Measurements from ENCODE around the gene PPP1R12A.

The PPP1R12A gene

GRCh38 chr12:79841248-79841877, 93.5 kb downstream of the PPP1R12A start:
- peak; percentile 19 for DNase-seq

DNA sequence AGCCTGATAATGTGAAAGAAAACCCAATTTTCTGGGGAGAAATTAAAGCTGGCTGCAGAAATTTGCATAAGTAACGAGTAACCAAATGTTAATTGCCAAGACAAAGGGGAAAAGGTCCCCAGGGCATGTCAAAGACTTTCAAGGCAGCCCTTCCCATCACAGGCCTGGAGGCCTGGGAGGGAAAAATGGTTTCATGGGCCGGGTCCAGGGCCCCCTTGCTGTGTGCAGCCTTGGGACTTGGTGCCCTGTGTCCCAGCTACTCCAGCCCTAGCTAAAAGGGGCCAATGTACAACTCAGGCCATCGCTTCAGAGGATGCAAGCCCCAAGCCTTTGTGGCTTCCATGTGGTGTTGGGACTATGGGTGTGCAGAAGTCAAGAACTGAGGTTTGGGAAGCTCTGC, 96.5 kb downstream of the PPP1R12A start:
- DNase-seq, result no peak

DNA sequence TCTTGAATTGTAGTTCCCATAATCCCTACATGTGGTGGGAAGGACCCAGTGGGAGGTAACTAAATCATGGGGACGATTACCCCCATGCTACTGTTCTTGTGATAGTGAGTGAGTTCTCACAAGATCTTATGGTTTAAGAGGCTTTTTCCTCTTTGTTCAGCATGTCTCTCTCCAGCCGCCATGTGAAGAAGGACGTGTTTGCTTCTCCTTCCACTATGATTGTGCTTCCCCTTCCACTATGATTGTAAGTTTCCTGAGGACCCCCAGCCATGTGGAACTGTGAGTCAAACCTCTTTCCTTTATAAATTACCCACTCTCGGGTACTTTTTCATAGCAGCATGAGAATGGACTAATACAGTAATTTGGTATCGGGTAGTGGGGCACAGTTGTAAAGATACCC, 97.3 kb downstream of the PPP1R12A start:
- no peak for DNase-seq

GRCh38 chr12:79835377-79835843, 99.5 kb downstream of the PPP1R12A start:
- DNase-seq, result no peak

DNA sequence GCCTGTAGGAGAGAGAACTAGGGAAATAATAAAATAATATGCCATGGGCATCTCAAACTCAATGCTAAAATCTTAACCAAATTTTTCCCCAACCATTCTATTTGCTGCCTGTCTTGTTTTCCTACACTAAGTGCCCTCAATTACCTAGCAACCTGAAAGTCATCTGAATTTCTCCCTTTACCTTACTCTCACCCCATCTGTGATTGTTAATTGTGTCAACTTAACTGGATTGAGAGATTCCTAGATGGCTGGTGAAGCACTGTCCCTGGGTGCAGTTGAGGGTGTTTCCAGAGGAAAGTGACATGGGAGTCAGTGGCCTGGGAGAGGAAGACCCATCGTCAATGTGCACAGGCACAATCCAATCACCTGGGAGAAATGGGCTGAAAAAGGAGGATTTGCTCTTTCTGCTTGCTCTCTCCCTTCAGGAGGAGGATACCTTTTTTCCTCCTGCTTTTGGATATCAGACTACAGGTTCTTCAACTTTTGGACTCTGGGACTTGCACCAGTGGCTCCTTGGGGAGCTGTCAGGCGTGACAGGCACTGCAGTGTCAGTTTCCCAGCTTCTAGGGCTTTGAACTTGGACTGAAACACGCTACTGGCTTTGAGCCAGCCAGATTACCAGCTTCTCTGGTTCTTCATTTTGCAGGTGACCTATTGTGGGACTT, 100.1 kb downstream of the PPP1R12A start:
- peak; percentile 52 for DNase-seq

DNA sequence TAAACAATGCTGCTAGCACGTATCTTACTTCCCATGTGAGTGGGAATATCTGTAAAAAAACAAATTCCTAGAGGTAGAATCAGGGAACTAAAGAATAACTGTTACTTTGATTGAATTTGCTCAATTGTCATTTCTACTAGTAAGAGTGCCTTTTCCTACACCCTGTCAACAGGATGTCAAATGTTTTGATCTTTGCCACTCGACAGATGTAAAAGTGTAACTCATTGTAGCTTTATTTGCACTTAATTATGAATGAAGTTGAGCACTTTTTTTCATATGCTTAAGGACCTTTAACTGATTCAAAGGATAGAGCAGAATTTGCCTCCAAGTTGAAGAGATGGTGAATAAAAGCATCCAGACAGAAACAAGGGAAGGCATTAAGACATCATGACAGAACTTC, 104.5 kb downstream of the PPP1R12A start:
- no peak for DNase-seq

DNA sequence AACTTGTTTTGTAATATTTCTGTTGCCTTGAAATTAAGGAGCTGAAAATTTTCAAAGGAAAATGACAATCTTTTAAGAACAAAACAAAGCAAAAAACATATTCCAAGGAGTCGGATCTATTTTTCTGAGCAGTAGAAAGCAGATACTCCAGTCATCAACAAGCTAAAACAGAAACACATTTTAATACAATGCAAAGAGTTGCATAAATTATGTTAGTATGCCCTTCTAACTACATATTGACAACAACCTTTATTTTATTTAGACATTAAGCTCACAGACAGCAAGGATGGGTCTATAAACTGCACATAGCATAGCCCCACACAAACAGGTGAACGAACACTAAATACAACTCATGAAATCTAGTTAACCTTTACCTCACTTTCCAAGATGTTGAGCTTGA, 106.0 kb downstream of the PPP1R12A start:
- DNase-seq, result no peak

- no peak for DNase-seq
These were observed 107.4 kb downstream of the PPP1R12A start for GRCh38 chr12:79827484-79827883.

DNA sequence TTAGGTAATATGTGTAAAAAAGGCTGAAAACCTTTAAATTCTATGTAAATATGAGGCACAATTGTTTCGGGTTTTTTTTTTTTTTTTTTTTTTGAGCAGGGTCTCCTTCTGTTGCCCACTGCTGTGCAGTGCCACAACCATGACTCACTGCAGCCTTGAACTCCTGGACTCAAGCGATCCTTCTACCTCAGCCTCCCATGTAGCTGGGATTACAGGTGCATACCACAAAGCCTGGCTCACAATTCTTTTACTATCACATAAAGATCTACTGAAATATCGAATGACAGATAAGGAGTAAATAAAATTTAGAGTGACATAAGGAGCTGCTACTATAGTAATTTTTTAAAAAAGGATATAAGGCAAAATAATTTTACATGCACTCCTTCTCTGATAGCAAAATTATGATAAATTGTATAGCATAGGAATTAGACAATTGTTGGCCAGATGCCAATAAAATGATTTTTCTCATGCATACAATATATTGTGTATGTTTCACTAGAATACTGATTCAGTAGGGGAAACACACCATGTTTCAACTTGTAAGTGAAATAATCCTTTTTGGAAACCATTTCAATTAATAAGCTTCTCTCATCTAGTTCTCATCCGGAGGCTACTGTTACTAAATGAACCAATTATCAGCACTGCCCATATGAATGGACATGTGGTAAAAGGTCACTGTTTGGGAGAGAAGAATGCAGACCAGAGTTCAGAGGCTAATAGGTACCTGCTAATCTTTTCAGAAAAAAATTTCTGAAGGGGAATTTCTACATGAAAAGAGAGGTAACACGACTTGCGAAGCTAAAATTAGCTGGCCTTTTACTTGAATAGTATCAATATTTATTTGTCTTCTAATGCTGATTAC, 108.4 kb downstream of the PPP1R12A start:
- peak; percentile 9 for DNase-seq

GRCh38 chr12:79822475-79822874, 112.4 kb downstream of the PPP1R12A start:
- DNase-seq, result no peak

- no peak for DNase-seq
These were observed 116.0 kb downstream of the PPP1R12A start for GRCh38 chr12:79818856-79819255.

- peak; percentile 76 for DNase-seq
These were observed 150.4 kb downstream of the PPP1R12A start for GRCh38 chr12:79784366-79785065.

- DNase-seq, result peak; percentile 22
These were observed 152.6 kb downstream of the PPP1R12A start for GRCh38 chr12:79782172-79782900.

DNA sequence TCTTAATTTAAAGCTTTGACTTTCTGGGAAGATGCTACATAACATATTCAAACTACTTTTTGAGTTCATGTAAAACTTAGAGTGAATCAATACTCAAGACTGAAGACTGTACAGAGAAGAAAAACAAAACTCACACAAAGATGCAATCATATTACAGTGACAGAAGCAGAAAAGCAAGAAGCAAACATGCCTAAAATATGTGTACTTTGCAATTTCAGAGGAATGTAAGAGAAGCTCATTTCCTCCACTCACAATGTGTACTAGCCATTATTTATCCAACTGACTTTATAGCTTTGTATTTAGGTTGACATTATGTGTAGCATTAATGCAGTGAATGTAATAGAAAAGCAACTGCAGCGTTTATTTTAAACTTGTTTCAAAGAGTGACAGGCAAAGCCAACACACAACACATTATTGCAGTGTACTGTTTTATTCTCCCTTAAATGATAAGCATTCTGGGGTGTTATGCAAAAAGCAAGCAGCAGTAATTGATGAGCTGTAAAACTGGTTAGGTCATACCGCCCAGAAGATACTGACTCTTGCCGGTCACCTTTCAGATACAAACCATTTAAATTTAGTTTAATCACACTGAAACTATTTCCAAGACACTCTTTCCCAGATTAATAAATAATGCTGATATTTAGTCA, 156.0 kb downstream of the PPP1R12A start:
- no peak for DNase-seq

- no peak for DNase-seq
These were observed 158.8 kb downstream of the PPP1R12A start for GRCh38 chr12:79776111-79776510.

DNA sequence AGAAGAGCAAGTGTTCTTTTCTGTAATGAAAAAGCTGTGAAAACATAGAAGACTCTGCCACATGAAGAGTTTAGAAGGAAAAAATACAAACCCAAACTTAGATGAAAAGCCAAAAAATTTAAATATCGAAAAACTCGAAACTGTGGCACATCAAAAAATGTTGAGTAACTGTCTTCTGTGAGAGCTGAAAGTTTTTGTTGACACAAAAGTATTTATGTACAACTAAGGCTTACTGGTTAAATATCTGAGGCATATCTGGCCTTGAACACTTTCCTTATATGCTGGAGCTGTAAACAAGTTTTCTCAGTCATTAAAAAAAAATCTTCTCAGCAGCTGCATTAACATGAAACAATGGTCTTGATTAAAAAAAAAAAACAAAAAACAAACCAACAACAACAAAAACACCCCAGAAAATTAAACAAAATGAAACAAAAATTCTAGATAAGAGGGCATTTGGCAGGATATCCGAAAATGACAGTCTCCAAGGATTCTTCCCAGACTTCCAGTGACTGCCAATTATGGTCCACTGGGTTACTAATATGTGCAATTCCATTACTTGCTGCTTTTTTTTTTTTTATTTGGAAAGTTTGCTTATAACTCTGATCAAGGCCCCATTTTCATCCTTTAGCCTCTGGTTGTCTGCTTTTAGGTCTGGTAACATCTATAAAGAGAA, 159.4 kb downstream of the PPP1R12A start:
- DNase-seq, result no peak

DNA sequence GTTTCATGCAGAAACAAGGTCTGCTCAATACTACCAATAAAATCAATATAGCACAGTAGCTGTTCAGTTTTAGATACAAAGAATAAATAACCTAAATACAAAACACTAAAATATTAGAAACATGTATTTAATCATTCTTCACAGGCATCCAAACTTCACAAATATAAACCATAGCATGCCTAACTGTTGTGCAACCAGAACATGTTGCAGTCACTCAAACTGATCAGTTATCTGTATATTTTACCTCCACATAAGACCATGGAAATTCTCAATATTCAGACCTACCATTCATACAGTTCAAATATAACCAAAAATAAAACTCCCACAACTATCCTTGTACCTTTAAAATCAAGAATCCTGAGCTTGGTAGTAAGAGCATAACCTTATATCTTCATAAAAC, 161.0 kb downstream of the PPP1R12A start:
- DNase-seq, result no peak

GRCh38 chr12:79769860-79770485, 164.9 kb downstream of the PPP1R12A start:
- DNase-seq, result no peak

DNA sequence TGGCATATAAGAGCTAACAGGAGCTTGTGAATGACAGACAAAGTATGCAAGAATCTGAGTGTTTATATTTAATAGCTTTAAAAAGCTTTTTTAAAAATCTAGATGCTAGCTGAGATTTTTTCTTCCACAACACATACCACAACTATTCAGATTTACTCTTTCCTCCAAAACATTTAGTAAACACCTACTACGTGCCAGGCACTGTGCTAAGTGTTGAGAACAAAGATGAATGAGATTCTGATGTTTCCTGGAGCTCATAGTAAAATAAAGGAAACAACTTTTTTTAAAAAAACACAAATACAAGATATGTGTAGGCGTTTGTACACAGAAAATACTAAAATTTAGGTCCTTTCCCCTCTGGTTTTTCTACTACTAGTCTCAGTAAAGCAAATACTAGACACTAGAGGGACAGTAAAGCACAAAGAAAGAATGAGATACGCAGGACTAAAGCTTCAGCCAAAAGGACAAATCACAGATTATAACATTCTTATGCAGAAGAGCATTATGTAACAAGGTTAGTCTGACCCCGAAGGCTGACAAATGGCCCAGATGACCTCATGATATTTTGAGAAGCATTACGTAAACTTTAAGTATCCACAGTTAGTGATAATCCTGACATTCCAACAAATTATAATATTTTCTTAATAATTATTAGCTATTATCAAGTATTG, 165.6 kb downstream of the PPP1R12A start:
- no peak for DNase-seq
